ENCODE results near the gene GTPBP3. TPM values are rescaled to one million over a fixed set of nuclear protein-coding genes. Genes with fewer than 3 reads are reported as not detected.
"Not testable (repeated sequence)": the region's sequence is repeated elsewhere in the genome, so short reads cannot be mapped to it uniquely, and the experiment has no call there.

GTPBP3 gene
- total RNA-seq, 1 donor from 2014 or later: 61.2 TPM

GRCh38 chr19:17358395-17358794 lies 21.0 kb downstream of the GTPBP3 start:
- no peak overlapping the region for H3K4me3 Mint-ChIP-seq (ENCODE audit: unreplicated experiment)
- H3K9me3 Mint-ChIP-seq (ENCODE audit: unreplicated experiment): peaks cover 4% of the 10 kb centered on the region
- no peak for DNase-seq
- H3K4me1 Mint-ChIP-seq (ENCODE audit: low read depth, unreplicated experiment): no peaks in the 10 kb centered on the region
- H3K27ac Mint-ChIP-seq (ENCODE audit: unreplicated experiment): no peak overlapping the region
- H3K36me3 Mint-ChIP-seq (ENCODE audit: unreplicated experiment): no peaks in the 10 kb centered on the region
- TF ChIP-seq CTCF (IDR thresholded peaks at IDR 0.05; ENCODE audit: partially characterized antibody, unreplicated experiment): no peak
- H3K27me3 Mint-ChIP-seq (ENCODE audit: unreplicated experiment): peaks cover 5% of the 10 kb centered on the region

- Mint-ChIP-seq H3K27me3 (ENCODE audit: unreplicated experiment) (peaks cover 7% of the 10 kb centered on the region), H3K36me3 (ENCODE audit: unreplicated experiment) (no peaks in the 10 kb centered on the region), H3K27ac (ENCODE audit: unreplicated experiment) (no peak overlapping the region), H3K4me3 (ENCODE audit: unreplicated experiment) (no peak overlapping the region), H3K4me1 (ENCODE audit: low read depth, unreplicated experiment) (no peaks in the 10 kb centered on the region), H3K9me3 (ENCODE audit: unreplicated experiment) (peaks cover 6% of the 10 kb centered on the region)
- TF ChIP-seq CTCF (IDR thresholded peaks at IDR 0.05; ENCODE audit: partially characterized antibody, unreplicated experiment): no peak
- no peak for DNase-seq
These were observed 22.8 kb downstream of the GTPBP3 start for GRCh38 chr19:17359905-17360800.

- not testable (repeated sequence) for H3K27ac Mint-ChIP-seq (ENCODE audit: unreplicated experiment); H3K27me3 Mint-ChIP-seq (ENCODE audit: unreplicated experiment); H3K36me3 Mint-ChIP-seq (ENCODE audit: unreplicated experiment); DNase-seq; H3K9me3 Mint-ChIP-seq (ENCODE audit: unreplicated experiment); H3K4me1 Mint-ChIP-seq (ENCODE audit: low read depth, unreplicated experiment)
- H3K4me3 Mint-ChIP-seq (ENCODE audit: unreplicated experiment): peak overlapping the region; percentile 52
These were observed 26.7 kb downstream of the GTPBP3 start for GRCh38 chr19:17363852-17364605.

GRCh38 chr19:17365361-17365760 lies 28.0 kb downstream of the GTPBP3 start:
- H3K4me1 Mint-ChIP-seq (ENCODE audit: low read depth, unreplicated experiment): no peaks in the 10 kb centered on the region
- H3K4me3 Mint-ChIP-seq (ENCODE audit: unreplicated experiment): no peak overlapping the region
- peaks cover 3% of the 10 kb centered on the region for H3K9me3 Mint-ChIP-seq (ENCODE audit: unreplicated experiment)
- DNase-seq: no peak
- no peaks in the 10 kb centered on the region for H3K36me3 Mint-ChIP-seq (ENCODE audit: unreplicated experiment)
- TF ChIP-seq CTCF (IDR thresholded peaks at IDR 0.05; ENCODE audit: partially characterized antibody, unreplicated experiment): no peak
- H3K27me3 Mint-ChIP-seq (ENCODE audit: unreplicated experiment): peaks cover 8% of the 10 kb centered on the region
- H3K27ac Mint-ChIP-seq (ENCODE audit: unreplicated experiment): no peak overlapping the region

GRCh38 chr19:17370026-17370587 lies 32.8 kb downstream of the GTPBP3 start:
- H3K4me1 Mint-ChIP-seq (ENCODE audit: low read depth, unreplicated experiment): no peaks in the 10 kb centered on the region
- no peak overlapping the region for H3K27ac Mint-ChIP-seq (ENCODE audit: unreplicated experiment)
- TF ChIP-seq CTCF (IDR thresholded peaks at IDR 0.05; ENCODE audit: partially characterized antibody, unreplicated experiment): no peak
- H3K9me3 Mint-ChIP-seq (ENCODE audit: unreplicated experiment): no peaks in the 10 kb centered on the region
- H3K36me3 Mint-ChIP-seq (ENCODE audit: unreplicated experiment): no peaks in the 10 kb centered on the region
- no peak overlapping the region for H3K4me3 Mint-ChIP-seq (ENCODE audit: unreplicated experiment)
- H3K27me3 Mint-ChIP-seq (ENCODE audit: unreplicated experiment): peaks cover 2% of the 10 kb centered on the region
- no peak for DNase-seq
